Thoracic aorta endothelial cell (primary cell): ENCODE measurements around the gene OR8U1. TPM values are rescaled to one million over a fixed set of nuclear protein-coding genes. Genes with fewer than 3 reads are reported as not detected.

Experiments used
- total RNA-seq: library from RNA; depleted of rRNA; stranded (reverse); fragments of >200 nt; gene quantifications from 2 replicates; pipeline ENCODE4 v1.2.3, GENCODE V29; 2012

The OR8U1 gene
- not detected in 2 replicates for total RNA-seq

DNA sequence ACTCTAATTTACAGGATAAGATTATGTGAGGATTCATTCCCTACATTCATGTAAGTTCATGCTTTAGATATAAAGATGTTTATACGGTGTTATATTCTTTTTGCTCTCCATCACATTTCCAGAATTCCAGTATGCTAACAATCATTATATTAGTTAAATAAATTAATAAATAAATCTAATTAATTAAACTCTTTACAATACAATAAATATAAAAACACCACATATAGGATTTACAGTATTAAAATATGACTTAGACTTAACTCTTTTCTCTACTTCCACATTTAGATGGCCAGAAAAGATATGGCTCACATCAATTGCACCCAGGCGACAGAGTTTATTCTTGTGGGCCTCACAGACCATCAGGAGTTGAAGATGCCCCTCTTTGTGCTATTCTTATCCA is at the start of gene OR8U1:
Gene OR8U1, plus strand, starts transcription at position 301 of the 400 bp plus-strand sequence. Its CDS starts 0 bp downstream, at position 301.

DNA sequence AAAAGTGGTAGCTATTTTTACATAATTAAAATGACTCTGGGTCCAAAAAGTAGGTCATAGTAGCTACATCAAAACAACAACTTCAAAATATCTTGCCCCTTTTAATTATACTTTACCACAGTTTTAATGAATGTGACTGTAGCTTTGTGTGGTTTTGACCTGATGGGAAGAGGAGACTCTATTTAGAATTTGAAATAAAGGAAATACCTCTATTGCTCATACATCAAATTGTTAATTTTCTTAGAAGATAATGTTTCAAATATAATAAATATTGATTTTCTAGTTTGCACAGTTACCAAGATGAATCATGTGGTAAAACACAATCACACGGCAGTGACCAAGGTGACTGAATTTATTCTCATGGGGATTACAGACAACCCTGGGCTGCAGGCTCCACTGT is 29.7 kb upstream of the OR8U1 start, which contains the start of gene OR8K1:
Gene OR8K1, plus strand, starts transcription at position 301 of the 400 bp plus-strand sequence. Its CDS starts 0 bp downstream, at position 301.

DNA sequence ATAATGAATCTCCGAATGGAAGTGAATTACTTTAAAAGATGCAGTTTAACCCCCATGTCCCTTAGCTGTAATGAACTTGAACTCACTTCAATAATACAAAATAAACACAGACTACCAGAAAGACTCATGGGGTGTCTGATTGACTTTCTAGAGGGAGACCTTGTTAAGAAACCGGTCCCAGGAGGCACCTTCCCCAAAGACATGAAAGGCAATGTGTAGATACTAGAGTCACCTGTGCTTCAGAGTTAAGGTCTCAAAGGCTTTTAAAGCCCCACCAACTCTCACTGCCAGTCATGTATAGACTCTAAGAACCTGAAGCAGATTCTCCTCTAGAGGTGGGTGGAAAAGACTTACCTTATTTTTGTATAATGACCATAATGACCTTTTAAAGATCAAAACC is 21.4 kb upstream of the OR8U1 start, which contains the start of gene OR8J1:
Gene OR8J1, plus strand, starts transcription at position 301 of the 400 bp plus-strand sequence. CDS start 5,956 bp downstream, outside the sequence.

DNA sequence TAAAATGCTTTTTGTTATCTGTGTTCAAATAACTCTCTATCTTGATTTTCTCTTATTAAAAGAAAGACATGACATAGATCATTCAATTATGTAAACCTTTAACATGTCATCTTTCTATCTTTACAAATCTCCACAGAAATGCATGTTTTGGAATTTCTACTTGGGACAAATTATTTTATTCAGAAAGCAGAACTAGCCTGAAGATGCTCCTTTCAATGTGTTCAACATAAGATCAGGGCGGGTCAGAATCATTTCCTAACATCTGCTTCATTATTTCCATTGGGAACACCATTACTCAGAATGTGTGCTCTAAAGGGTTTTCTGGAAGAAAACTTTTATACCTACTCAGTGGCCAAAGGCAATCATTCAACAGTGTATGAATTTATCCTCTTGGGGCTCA is 37.0 kb downstream of the OR8U1 start, which contains the start of gene OR5AL1:
Gene OR5AL1, plus strand, starts transcription at position 301 of the 400 bp plus-strand sequence.

Other genes starting within 250 kb of the OR8U1 start
- not detected in 2 replicates for gene OR8J3, start 235.4 kb upstream of the OR8U1 start, total RNA-seq
- not detected in 2 replicates for gene OR8K5, start 215.3 kb upstream of the OR8U1 start, total RNA-seq
- gene OR5J2, start 199.0 kb upstream of the OR8U1 start, total RNA-seq = not detected in 2 replicates
- not detected in 2 replicates for gene OR5T2, start 141.4 kb upstream of the OR8U1 start, total RNA-seq
- gene OR5T3, start 123.4 kb upstream of the OR8U1 start, total RNA-seq = not detected in 2 replicates
- not detected in 2 replicates for gene OR5T1, start 101.5 kb upstream of the OR8U1 start, total RNA-seq
- gene OR8H1, start 83.4 kb upstream of the OR8U1 start, total RNA-seq = not detected in 2 replicates
- gene OR8K3, start 60.5 kb upstream of the OR8U1 start, total RNA-seq = not detected in 2 replicates
- not detected in 2 replicates for gene OR8K1, start 29.6 kb upstream of the OR8U1 start, total RNA-seq
- gene OR8J1, start 21.3 kb upstream of the OR8U1 start, total RNA-seq = not detected in 2 replicates
- not detected in 2 replicates for gene OR5AL1, start 37.1 kb downstream of the OR8U1 start, total RNA-seq
- not detected in 2 replicates for gene OR5M3, start 97.7 kb downstream of the OR8U1 start, total RNA-seq
- gene OR5M8, start 115.7 kb downstream of the OR8U1 start, total RNA-seq = not detected in 2 replicates
- gene OR5M11, start 167.6 kb downstream of the OR8U1 start, total RNA-seq = not detected in 2 replicates
- not detected in 2 replicates for gene OR5M10, start 202.1 kb downstream of the OR8U1 start, total RNA-seq
- not detected in 2 replicates for gene OR5M1, start 239.2 kb downstream of the OR8U1 start, total RNA-seq